Measurements from ENCODE around the gene ARSG. TPM values are rescaled to one million over a fixed set of nuclear protein-coding genes. Genes with fewer than 3 reads are reported as not detected.
"Not testable (repeated sequence)": the region's sequence is repeated elsewhere in the genome, so short reads cannot be mapped to it uniquely, and the experiment has no call there.

ARSG gene
- total and polyA plus RNA-seq, 12 donors = 0.95 to 6.2 (median 3.5) TPM

DNA sequence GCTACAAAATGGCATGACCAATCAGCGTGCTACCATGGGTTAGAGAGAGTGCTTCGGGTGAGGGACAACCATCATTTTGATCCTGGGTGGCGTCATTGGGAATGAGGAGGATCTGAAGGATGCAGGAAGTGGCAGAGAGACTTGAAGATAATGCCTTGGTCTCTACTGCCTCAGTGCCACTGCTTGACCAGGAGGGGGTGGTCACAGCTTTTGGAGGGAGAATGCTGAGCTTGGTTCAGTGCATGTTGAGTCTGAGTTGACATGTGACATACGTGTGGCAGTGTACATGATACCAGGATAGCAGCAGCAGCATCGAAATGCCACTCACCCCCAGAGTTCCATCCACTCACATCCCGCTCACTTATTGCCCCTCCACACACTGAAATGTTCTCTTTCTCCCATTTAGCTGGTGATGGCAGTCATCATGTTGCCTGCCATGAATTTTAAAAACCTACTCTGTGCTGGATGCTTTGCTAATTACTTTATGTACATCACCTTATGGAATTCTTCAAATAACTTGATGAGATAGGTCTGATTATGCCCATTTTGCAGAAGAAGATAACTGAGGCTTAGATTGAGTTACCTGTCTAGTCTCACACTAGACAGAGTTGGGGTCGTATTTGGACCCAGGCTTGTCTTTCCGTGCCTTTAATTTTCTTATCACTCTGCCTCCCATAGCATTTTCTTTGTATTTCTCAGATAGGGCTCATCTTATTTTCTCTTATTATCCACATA lies 36.7 kb downstream of the ARSG start:
- H3K27me3 ChIP-seq = no peaks in the 10 kb centered on the region
- DNase-seq = no peak
- H3K4me1 ChIP-seq = no peaks in the 10 kb centered on the region
- H3K27ac ChIP-seq = no peak overlapping the region
- ATAC-seq = no peak
- peaks cover 0 to 27% (median 12%) of the 10 kb centered on the region in 11 donors for H3K9me3 ChIP-seq
- TF ChIP-seq, protein P1, sequence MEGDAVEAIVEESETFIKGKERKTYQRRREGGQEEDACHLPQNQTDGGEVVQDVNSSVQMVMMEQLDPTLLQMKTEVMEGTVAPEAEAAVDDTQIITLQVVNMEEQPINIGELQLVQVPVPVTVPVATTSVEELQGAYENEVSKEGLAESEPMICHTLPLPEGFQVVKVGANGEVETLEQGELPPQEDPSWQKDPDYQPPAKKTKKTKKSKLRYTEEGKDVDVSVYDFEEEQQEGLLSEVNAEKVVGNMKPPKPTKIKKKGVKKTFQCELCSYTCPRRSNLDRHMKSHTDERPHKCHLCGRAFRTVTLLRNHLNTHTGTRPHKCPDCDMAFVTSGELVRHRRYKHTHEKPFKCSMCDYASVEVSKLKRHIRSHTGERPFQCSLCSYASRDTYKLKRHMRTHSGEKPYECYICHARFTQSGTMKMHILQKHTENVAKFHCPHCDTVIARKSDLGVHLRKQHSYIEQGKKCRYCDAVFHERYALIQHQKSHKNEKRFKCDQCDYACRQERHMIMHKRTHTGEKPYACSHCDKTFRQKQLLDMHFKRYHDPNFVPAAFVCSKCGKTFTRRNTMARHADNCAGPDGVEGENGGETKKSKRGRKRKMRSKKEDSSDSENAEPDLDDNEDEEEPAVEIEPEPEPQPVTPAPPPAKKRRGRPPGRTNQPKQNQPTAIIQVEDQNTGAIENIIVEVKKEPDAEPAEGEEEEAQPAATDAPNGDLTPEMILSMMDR (IDR thresholded peaks at IDR 0.05) = no peak
- H3K4me3 ChIP-seq = no peak overlapping the region
- intact Hi-C loops (cut with DNase I) = no loop called here
- H3K36me3 ChIP-seq = no peaks in the 10 kb centered on the region
- WGBS, 2 donors = 92 to 95% methylated on average over 8 of the region's 8 CpGs

DNA sequence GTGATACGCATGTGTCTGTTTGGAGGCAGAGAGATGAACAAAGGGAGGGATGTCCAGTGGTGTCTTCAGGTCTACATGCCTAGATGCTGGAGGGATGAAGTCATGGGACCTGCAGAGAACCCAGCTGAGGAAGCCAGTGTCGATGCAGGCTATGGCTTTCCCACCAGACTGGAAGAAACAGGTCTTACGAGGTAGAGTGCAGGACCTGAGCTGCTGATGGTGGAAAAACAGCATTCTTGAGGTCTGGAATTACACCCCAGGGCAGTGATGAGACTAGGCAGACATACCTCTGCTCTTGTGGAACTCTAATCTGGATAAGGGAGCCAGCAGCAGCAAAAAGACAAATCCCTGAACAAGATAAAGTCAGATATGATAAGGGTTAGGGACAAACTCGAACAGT lies 37.4 kb downstream of the ARSG start:
- no peak overlapping the region for H3K27ac ChIP-seq
- H3K9me3 ChIP-seq = peaks cover 0 to 31% (median 12%) of the 10 kb centered on the region in 11 donors
- no peaks in the 10 kb centered on the region for H3K27me3 ChIP-seq
- WGBS, 2 donors = 55 to 59% methylated on average over 4 of the region's 4 CpGs
- no peaks in the 10 kb centered on the region for H3K4me1 ChIP-seq
- TF ChIP-seq, protein P1 (IDR thresholded peaks at IDR 0.05) = no peak
- no peak for ATAC-seq
- no peak overlapping the region for H3K4me3 ChIP-seq
- no peaks in the 10 kb centered on the region for H3K36me3 ChIP-seq
- intact Hi-C loops (cut with DNase I) = no loop called here
- DNase-seq = no peak

DNA sequence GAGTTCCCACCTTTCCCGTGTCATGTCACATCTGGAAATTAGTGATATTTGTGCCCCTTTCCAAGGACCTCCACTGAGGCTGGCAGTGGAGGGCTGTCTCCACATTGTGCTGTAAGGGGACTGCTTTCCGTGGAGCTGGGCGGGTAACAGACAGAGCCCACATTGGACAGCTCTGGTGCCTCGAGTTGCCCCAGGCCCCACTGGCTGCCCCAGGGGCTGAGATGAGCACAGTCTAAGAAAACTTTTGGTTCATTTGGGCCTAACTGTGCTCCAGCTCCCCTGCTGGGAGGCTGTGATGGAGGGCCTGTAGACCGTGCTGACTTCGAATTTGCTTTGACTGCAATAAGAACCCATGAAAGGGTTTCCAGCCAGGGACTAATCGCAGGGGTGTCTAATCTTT lies 38.0 kb downstream of the ARSG start:
- ATAC-seq = no peak
- intact Hi-C loops (cut with DNase I) = no loop called here
- TF ChIP-seq, protein P1 (IDR thresholded peaks at IDR 0.05) = no peak

DNA sequence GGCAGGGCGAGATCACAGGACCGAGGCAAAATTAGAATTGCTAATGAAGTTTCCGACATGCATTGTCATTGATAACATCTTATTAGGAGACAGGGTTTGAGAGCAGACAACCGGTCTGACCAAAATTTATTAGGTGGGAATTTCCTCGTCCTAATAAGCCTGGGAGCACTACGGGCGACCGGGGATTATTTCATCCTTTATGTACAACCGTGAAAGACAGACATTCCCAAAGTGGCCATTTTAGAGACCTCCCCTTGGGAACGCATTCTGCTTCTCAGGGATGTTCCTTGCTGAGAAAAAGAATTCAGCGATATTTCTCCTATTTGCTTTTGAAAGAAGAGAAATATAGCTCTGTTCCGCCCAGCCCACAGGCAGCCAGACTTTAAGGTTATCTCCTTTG lies 40.6 kb downstream of the ARSG start:
- WGBS, 2 donors = 95 to 96% methylated on average over 12 of the region's 12 CpGs
- H3K4me3 ChIP-seq; H3K27me3 ChIP-seq; intact Hi-C loops (cut with DNase I); ATAC-seq; H3K4me1 ChIP-seq; H3K27ac ChIP-seq; H3K36me3 ChIP-seq; DNase-seq: not testable (repeated sequence)
- H3K9me3 ChIP-seq = peaks cover 0 to 31% (median 12%) of the 10 kb centered on the region in 11 donors

More for the DNA sequence above, 38.0 kb downstream of the ARSG start:
- Histone ChIP-seq H3K9me3 (peaks cover 0 to 31% (median 12%) of the 10 kb centered on the region in 11 donors), H3K27ac (no peak overlapping the region), H3K27me3 (no peaks in the 10 kb centered on the region), H3K4me1 (no peaks in the 10 kb centered on the region), H3K36me3 (no peaks in the 10 kb centered on the region), H3K4me3 (no peak overlapping the region)
- 92 to 93% methylated on average over 7 of the region's 7 CpGs for WGBS, 2 donors
- no peak for DNase-seq

- TF ChIP-seq, protein P1 (IDR thresholded peaks at IDR 0.05) = no peak
- Histone ChIP-seq H3K4me1 (no peaks in the 10 kb centered on the region), H3K4me3 (no peak overlapping the region), H3K36me3 (no peaks in the 10 kb centered on the region), H3K27ac (no peak overlapping the region), H3K9me3 (peaks cover 0 to 31% (median 12%) of the 10 kb centered on the region in 11 donors), H3K27me3 (no peaks in the 10 kb centered on the region)
- intact Hi-C loops (cut with DNase I) = no loop called here
- 97 to 98% methylated on average over 9 of the region's 9 CpGs for WGBS, 2 donors
- ATAC-seq (no peak), DNase-seq (no peak)
Measured at GRCh38 chr17:68334393-68334792, 43.1 kb downstream of the ARSG start.
